ENCODE data around the gene EIPR1. TPM values are rescaled to one million over a fixed set of nuclear protein-coding genes. Genes with fewer than 3 reads are reported as not detected.

The EIPR1 gene
- total RNA-seq, 1 donor from 2014 or later = 27.8 TPM

DNA sequence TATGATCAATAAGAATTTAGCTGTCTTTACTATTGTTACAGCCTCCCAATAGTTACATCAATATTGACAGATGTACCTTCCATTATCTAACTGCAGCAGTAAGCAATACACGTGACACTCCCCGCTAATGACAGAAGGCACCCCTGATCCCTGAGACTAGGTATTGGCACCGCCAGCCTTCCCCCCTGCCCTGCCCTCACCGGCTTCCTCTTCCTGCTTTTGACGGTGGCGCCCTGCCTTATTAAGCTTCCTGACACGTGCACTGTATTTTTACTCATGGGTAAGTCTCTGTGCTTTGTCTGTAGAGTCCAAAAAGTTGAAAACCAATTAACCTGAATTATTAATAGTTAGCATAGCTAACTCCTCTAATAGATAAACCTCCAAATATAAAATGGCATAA, 223.5 kb downstream of the EIPR1 start:
- H3K27ac Mint-ChIP-seq (ENCODE audit: unreplicated experiment) = no peak overlapping the region
- Histone ChIP-seq H3K4me3 (ENCODE audit: insufficient read depth, low read depth, low read length) (no peak overlapping the region), H3K9ac (ENCODE audit: low read length) (no peak overlapping the region), H3K4me2 (ENCODE audit: low read length) (no peak overlapping the region), H4K20me1 (ENCODE audit: insufficient read depth, low read length) (peaks cover 7% of the 10 kb centered on the region), H3K27ac (ENCODE audit: low read depth, low read length) (no peak overlapping the region), H3K79me2 (ENCODE audit: insufficient read depth, low read length) (no peaks in the 10 kb centered on the region), H3K27me3 (ENCODE audit: insufficient read depth, low read length) (no peaks in the 10 kb centered on the region), H3K36me3 (ENCODE audit: insufficient read depth, low read length) (no peaks in the 10 kb centered on the region), H3K4me1 (ENCODE audit: insufficient read depth, low read length) (no peaks in the 10 kb centered on the region), H2AFZ (ENCODE audit: low read depth, low read length) (no peak overlapping the region), H3K9me3 (ENCODE audit: insufficient read depth, low read depth, low read length) (no peaks in the 10 kb centered on the region)
- H3K4me1 Mint-ChIP-seq (ENCODE audit: low read depth, unreplicated experiment) = peaks cover 4% of the 10 kb centered on the region
- no peak overlapping the region for H3K4me3 Mint-ChIP-seq (ENCODE audit: unreplicated experiment)
- DNase-seq (ENCODE audit: low read depth) (no peak), FAIRE-seq (no peak)
- no peak for TF ChIP-seq CTCF (IDR thresholded peaks at IDR 0.05; ENCODE audit: insufficient read depth, low read depth, low read length)
- TF ChIP-seq EZH2 (IDR thresholded peaks at IDR 0.05; ENCODE audit: insufficient read depth, low read length) = no peak
- H3K27me3 Mint-ChIP-seq (ENCODE audit: low read depth, unreplicated experiment) = no peaks in the 10 kb centered on the region
- peaks cover 8% of the 10 kb centered on the region for H3K9me3 Mint-ChIP-seq (ENCODE audit: unreplicated experiment)
- H3K36me3 Mint-ChIP-seq (ENCODE audit: low read depth, unreplicated experiment) = peaks cover 16% of the 10 kb centered on the region

GRCh38 chr2:3151153-3151918, 226.3 kb downstream of the EIPR1 start:
- Mint-ChIP-seq H3K9me3 (ENCODE audit: unreplicated experiment) (peaks cover 8% of the 10 kb centered on the region), H3K27ac (ENCODE audit: unreplicated experiment) (peak overlapping the region; percentile 10), H3K27me3 (ENCODE audit: low read depth, unreplicated experiment) (no peaks in the 10 kb centered on the region), H3K4me3 (ENCODE audit: unreplicated experiment) (no peak overlapping the region), H3K4me1 (ENCODE audit: low read depth, unreplicated experiment) (peaks cover 4% of the 10 kb centered on the region), H3K36me3 (ENCODE audit: low read depth, unreplicated experiment) (peaks cover 9% of the 10 kb centered on the region)
- FAIRE-seq = no peak
- no peak overlapping the region for H3K4me2 ChIP-seq (ENCODE audit: low read length)
- TF ChIP-seq CTCF (IDR thresholded peaks at IDR 0.05; ENCODE audit: insufficient read depth, low read depth, low read length) = no peak
- no peak for TF ChIP-seq EZH2 (IDR thresholded peaks at IDR 0.05; ENCODE audit: insufficient read depth, low read length)
- H3K27ac ChIP-seq (ENCODE audit: low read depth, low read length) = no peak overlapping the region
- no peaks in the 10 kb centered on the region for H4K20me1 ChIP-seq (ENCODE audit: insufficient read depth, low read length)
- H3K4me1 ChIP-seq (ENCODE audit: insufficient read depth, low read length) = no peaks in the 10 kb centered on the region
- no peaks in the 10 kb centered on the region for H3K27me3 ChIP-seq (ENCODE audit: insufficient read depth, low read length)
- no peak for DNase-seq (ENCODE audit: low read depth)
- no peaks in the 10 kb centered on the region for H3K36me3 ChIP-seq (ENCODE audit: insufficient read depth, low read length)
- no peak overlapping the region for H3K9ac ChIP-seq (ENCODE audit: low read length)
- H3K9me3 ChIP-seq (ENCODE audit: insufficient read depth, low read depth, low read length) = no peaks in the 10 kb centered on the region
- no peak overlapping the region for H3K4me3 ChIP-seq (ENCODE audit: insufficient read depth, low read depth, low read length)
- H2AFZ ChIP-seq (ENCODE audit: low read depth, low read length) = no peak overlapping the region
- no peaks in the 10 kb centered on the region for H3K79me2 ChIP-seq (ENCODE audit: insufficient read depth, low read length)
